ENCODE results near the gene SETD7.

The SETD7 gene

GRCh38 chr4:139547979-139548378 is 8.0 kb downstream of the SETD7 start:
- H3K27ac ChIP-seq (ENCODE audit: low read depth, low read length), result no peak overlapping the region
- no peaks in the 10 kb centered on the region for H3K9me3 ChIP-seq (ENCODE audit: control insufficient read depth, insufficient read depth, low read depth, low read length)
- peaks cover 32% of the 10 kb centered on the region for H3K4me1 ChIP-seq (ENCODE audit: control insufficient read depth, insufficient read depth, low read length)
- H3K9ac ChIP-seq (ENCODE audit: low read length), result no peak overlapping the region
- H3K4me3 ChIP-seq (ENCODE audit: low read depth, low read length), result no peak overlapping the region
- peaks cover 15% of the 10 kb centered on the region; the same call in 1 of the 2 replicates for H3K36me3 ChIP-seq (ENCODE audit: control insufficient read depth, insufficient read depth, low read length)
- no peaks in the 10 kb centered on the region for H3K27me3 ChIP-seq (ENCODE audit: control insufficient read depth, insufficient read depth, low read length)

DNA sequence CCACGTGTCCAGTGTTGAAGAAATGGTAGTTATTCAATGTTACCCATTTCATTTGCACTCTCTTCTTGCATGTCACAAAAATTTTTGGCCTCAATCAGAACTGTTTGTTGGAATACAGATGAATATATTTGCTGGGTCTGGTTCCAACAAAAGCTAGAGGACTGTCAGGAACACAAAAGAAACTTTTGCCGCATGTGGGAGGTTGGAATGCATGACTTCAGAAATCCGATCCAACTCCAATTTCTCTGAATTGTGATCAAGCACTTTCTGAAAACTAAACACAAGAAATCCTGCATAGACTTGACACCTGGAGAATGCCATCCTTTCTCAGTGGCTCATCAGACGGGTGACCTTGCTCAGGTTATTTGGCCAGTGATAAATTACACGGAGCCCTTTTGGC is 15.4 kb downstream of the SETD7 start:
- no peaks in the 10 kb centered on the region for H3K27me3 ChIP-seq (ENCODE audit: control insufficient read depth, insufficient read depth, low read length)
- no peak overlapping the region for H3K9ac ChIP-seq (ENCODE audit: low read length)
- no peak overlapping the region for H3K4me3 ChIP-seq (ENCODE audit: low read depth, low read length)
- H3K27ac ChIP-seq (ENCODE audit: low read depth, low read length), result no peak overlapping the region
- H3K9me3 ChIP-seq (ENCODE audit: control insufficient read depth, insufficient read depth, low read depth, low read length), result no peaks in the 10 kb centered on the region
- H3K4me1 ChIP-seq (ENCODE audit: control insufficient read depth, insufficient read depth, low read length), result peaks cover 7% of the 10 kb centered on the region; the same call in 1 of the 2 replicates
- H3K36me3 ChIP-seq (ENCODE audit: control insufficient read depth, insufficient read depth, low read length), result peaks cover 13% of the 10 kb centered on the region; the same call in 1 of the 2 replicates

DNA sequence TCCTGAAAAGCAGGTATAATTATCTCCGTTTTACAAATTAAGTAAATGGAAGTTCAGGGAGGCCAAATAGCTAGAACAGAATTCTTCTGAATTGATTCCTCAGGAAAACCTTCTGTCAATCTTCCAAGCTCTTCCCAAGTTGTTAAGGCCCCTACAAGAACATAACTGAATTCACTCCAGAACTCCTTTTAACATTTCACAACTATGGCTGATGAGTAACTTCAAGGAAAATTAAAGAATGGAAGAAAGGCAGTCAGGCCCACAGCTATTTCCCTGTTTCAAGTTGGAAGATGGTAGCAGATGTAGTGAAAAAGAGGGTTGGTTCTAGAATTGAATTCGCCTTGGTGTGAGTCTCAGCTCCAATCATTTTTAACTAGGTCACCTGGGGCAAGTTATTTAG is 15.9 kb downstream of the SETD7 start:
- Histone ChIP-seq H3K4me1 (ENCODE audit: control insufficient read depth, insufficient read depth, low read length) (peaks cover 7% of the 10 kb centered on the region; the same call in 1 of the 2 replicates), H3K27ac (ENCODE audit: low read depth, low read length) (no peak overlapping the region), H3K9me3 (ENCODE audit: control insufficient read depth, insufficient read depth, low read depth, low read length) (no peaks in the 10 kb centered on the region), H3K36me3 (ENCODE audit: control insufficient read depth, insufficient read depth, low read length) (peaks cover 13% of the 10 kb centered on the region; the same call in 1 of the 2 replicates), H3K4me3 (ENCODE audit: low read depth, low read length) (no peak overlapping the region), H3K27me3 (ENCODE audit: control insufficient read depth, insufficient read depth, low read length) (no peaks in the 10 kb centered on the region), H3K9ac (ENCODE audit: low read length) (no peak overlapping the region)

- H3K27me3 ChIP-seq (ENCODE audit: control insufficient read depth, insufficient read depth, low read length), result no peaks in the 10 kb centered on the region
- H3K27ac ChIP-seq (ENCODE audit: low read depth, low read length), result no peak overlapping the region
- H3K9ac ChIP-seq (ENCODE audit: low read length), result no peak overlapping the region
- no peaks in the 10 kb centered on the region for H3K4me1 ChIP-seq (ENCODE audit: control insufficient read depth, insufficient read depth, low read length)
- H3K4me3 ChIP-seq (ENCODE audit: low read depth, low read length), result no peak overlapping the region
- H3K9me3 ChIP-seq (ENCODE audit: control insufficient read depth, insufficient read depth, low read depth, low read length), result no peaks in the 10 kb centered on the region
- H3K36me3 ChIP-seq (ENCODE audit: control insufficient read depth, insufficient read depth, low read length), result peaks cover 10% of the 10 kb centered on the region; the same call in 1 of the 2 replicates
Measured at GRCh38 chr4:139537292-139537691, 18.7 kb downstream of the SETD7 start.

- Histone ChIP-seq H3K36me3 (ENCODE audit: control insufficient read depth, insufficient read depth, low read length) (peaks cover 10% of the 10 kb centered on the region; the same call in 1 of the 2 replicates), H3K27me3 (ENCODE audit: control insufficient read depth, insufficient read depth, low read length) (no peaks in the 10 kb centered on the region), H3K4me1 (ENCODE audit: control insufficient read depth, insufficient read depth, low read length) (no peaks in the 10 kb centered on the region), H3K4me3 (ENCODE audit: low read depth, low read length) (no peak overlapping the region), H3K27ac (ENCODE audit: low read depth, low read length) (no peak overlapping the region), H3K9me3 (ENCODE audit: control insufficient read depth, insufficient read depth, low read depth, low read length) (no peaks in the 10 kb centered on the region), H3K9ac (ENCODE audit: low read length) (no peak overlapping the region)
Measured at GRCh38 chr4:139535871-139536234, 20.2 kb downstream of the SETD7 start.

DNA sequence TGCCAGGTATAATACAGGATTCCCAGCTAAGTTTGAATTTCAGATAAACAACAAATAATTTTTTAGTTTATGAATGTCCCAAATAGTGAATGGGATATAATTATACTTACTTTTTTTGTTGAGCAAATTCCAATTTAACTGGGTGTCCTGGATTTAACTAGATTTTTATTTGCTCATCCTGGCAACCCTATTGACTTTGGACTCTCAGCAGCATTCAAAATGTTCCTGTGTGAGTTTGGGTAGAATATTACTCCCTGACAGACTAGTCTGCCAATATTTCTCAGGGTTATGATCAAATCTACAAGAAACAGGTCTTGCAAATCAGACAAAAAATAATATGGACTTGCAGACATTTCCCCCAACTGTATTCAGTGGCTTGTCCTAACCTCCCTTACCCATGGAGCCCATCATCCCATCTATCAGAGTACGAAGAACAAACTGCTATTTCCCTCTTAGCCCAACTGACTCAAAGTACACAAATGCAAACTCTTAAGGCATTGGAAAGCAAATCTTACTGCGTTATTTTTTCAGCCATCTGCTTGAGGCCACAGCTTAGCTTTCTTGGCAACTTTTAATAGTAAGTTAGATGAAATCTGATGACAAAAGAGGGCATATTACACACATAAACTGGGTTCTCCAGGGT is 20.7 kb downstream of the SETD7 start:
- H3K36me3 ChIP-seq (ENCODE audit: control insufficient read depth, insufficient read depth, low read length), result peaks cover 9% of the 10 kb centered on the region; the same call in 1 of the 2 replicates
- no peaks in the 10 kb centered on the region for H3K27me3 ChIP-seq (ENCODE audit: control insufficient read depth, insufficient read depth, low read length)

DNA sequence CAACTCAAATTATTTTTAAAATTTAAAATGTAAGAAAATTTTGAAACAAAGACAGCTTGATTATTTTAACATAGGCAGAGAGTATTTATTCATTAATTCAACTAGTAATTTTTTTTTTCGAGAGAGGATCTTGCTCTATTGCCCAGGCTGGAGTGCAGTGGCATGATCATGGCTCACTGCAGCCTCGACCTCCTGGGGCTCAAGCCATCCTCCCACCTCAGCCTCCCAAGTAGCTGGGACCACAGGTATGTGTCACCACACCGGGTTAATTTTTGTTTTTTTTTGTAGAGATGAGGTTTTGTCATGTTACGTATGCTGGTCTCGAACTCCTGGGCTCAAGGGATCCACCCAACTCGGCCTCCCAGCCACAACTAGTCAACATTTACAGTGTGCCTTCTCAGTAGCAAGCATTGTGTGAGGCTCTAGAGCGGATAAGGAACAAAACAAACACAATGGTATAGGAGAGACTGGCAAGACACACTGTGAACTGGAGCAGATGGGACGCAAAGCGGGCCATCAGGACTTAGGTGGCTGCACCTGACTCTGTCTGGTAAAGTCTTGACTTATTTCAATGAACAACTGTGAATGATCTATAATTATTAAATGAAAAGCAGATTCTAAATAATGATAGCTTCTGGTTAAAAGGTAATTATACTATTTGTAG is 21.6 kb downstream of the SETD7 start:
- Histone ChIP-seq H3K27me3 (ENCODE audit: control insufficient read depth, insufficient read depth, low read length) (no peaks in the 10 kb centered on the region), H3K9me3 (ENCODE audit: control insufficient read depth, insufficient read depth, low read depth, low read length) (no peaks in the 10 kb centered on the region), H3K36me3 (ENCODE audit: control insufficient read depth, insufficient read depth, low read length) (peaks cover 5% of the 10 kb centered on the region; the same call in 1 of the 2 replicates), H3K4me1 (ENCODE audit: control insufficient read depth, insufficient read depth, low read length) (no peaks in the 10 kb centered on the region), H3K9ac (ENCODE audit: low read length) (no peak overlapping the region), H3K4me3 (ENCODE audit: low read depth, low read length) (no peak overlapping the region), H3K27ac (ENCODE audit: low read depth, low read length) (no peak overlapping the region)

More for the DNA sequence above, 20.7 kb downstream of the SETD7 start:
- Histone ChIP-seq H3K4me3 (ENCODE audit: low read depth, low read length) (no peak overlapping the region), H3K9me3 (ENCODE audit: control insufficient read depth, insufficient read depth, low read depth, low read length) (no peaks in the 10 kb centered on the region), H3K27ac (ENCODE audit: low read depth, low read length) (no peak overlapping the region), H3K4me1 (ENCODE audit: control insufficient read depth, insufficient read depth, low read length) (no peaks in the 10 kb centered on the region), H3K9ac (ENCODE audit: low read length) (no peak overlapping the region)

DNA sequence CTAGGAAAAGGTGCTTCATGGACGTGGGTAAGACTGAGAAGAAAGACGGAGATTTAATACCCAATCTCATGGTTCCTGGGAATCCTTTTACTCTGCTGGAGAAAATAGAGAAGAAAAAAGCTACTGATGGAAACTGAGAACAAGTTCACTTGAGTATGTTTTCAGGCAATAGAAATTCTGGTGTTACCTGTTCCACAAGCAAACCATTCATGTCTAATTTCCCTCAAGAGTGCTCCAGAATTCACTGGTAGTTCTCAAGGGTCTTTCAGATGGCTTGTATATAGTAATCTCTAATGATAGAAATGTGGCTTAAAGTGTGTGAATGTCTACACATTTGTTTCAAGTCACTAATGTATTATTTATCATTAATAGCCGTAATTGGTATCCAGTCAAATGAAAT is 22.5 kb downstream of the SETD7 start:
- no peak overlapping the region for H3K27ac ChIP-seq (ENCODE audit: low read depth, low read length)
- H3K9ac ChIP-seq (ENCODE audit: low read length), result no peak overlapping the region
- H3K27me3 ChIP-seq (ENCODE audit: control insufficient read depth, insufficient read depth, low read length), result no peaks in the 10 kb centered on the region
- peaks cover 10% of the 10 kb centered on the region; the same call in 1 of the 2 replicates for H3K36me3 ChIP-seq (ENCODE audit: control insufficient read depth, insufficient read depth, low read length)
- H3K4me3 ChIP-seq (ENCODE audit: low read depth, low read length), result no peak overlapping the region
- no peaks in the 10 kb centered on the region for H3K9me3 ChIP-seq (ENCODE audit: control insufficient read depth, insufficient read depth, low read depth, low read length)
- H3K4me1 ChIP-seq (ENCODE audit: control insufficient read depth, insufficient read depth, low read length), result no peaks in the 10 kb centered on the region

DNA sequence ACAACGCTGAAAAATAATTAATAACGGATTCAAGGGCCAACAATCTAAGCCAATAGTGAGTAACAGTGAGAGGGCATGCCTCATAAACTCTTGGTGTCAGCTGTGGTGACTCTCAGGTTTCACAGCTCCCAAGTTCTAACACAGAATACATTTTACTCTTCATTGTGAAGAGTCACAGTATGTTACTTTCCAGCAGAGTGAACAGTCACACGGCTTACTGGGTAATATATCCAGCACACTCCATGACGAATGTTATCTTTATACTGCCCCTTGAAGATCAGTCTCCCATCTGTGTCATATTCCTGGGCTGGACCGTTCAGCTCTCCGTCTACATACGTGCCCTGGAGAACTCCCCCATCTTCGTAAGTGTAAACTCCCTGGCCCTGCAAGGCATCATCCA is 23.1 kb downstream of the SETD7 start:
- H3K36me3 ChIP-seq (ENCODE audit: control insufficient read depth, insufficient read depth, low read length), result peaks cover 15% of the 10 kb centered on the region; the same call in 1 of the 2 replicates
- H3K4me3 ChIP-seq (ENCODE audit: low read depth, low read length), result no peak overlapping the region
- no peak overlapping the region for H3K9ac ChIP-seq (ENCODE audit: low read length)
- no peaks in the 10 kb centered on the region for H3K4me1 ChIP-seq (ENCODE audit: control insufficient read depth, insufficient read depth, low read length)
- H3K27ac ChIP-seq (ENCODE audit: low read depth, low read length), result no peak overlapping the region
- no peaks in the 10 kb centered on the region for H3K9me3 ChIP-seq (ENCODE audit: control insufficient read depth, insufficient read depth, low read depth, low read length)
- no peaks in the 10 kb centered on the region for H3K27me3 ChIP-seq (ENCODE audit: control insufficient read depth, insufficient read depth, low read length)

DNA sequence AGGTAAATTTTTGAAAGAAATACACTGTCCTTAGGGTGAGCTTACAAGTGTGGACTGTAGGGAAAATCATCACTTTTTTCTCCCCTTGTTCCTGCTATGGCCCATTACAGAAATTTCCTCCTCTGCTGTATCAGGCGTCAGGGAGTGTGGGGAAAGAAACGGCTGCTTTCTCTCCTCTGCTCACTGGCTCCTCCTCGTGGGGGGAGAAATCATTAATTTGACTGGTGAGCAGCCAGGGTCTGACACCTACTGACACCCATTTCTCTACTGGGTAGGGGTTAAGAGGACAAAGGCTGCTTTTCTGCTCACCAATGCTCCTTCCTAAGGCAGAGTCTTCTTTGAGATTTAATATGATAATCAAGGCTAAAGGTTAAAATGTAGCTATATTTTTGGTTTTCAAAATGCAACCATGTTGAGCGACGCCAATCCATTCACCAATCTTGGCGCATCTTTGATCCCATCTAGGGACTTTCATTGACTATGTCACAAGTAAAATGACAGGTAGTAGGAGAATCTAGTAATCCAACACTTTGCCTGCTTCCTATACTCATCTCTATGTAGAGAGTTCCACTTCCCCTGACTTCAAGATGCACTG is 25.1 kb downstream of the SETD7 start:
- H3K9ac ChIP-seq (ENCODE audit: low read length), result no peak overlapping the region
- H3K4me1 ChIP-seq (ENCODE audit: control insufficient read depth, insufficient read depth, low read length), result no peaks in the 10 kb centered on the region
- H3K4me3 ChIP-seq (ENCODE audit: low read depth, low read length), result no peak overlapping the region
- no peaks in the 10 kb centered on the region for H3K9me3 ChIP-seq (ENCODE audit: control insufficient read depth, insufficient read depth, low read depth, low read length)
- no peak overlapping the region for H3K27ac ChIP-seq (ENCODE audit: low read depth, low read length)
- H3K36me3 ChIP-seq (ENCODE audit: control insufficient read depth, insufficient read depth, low read length), result peaks cover 15% of the 10 kb centered on the region; the same call in 1 of the 2 replicates
- H3K27me3 ChIP-seq (ENCODE audit: control insufficient read depth, insufficient read depth, low read length), result no peaks in the 10 kb centered on the region

- Histone ChIP-seq H3K36me3 (ENCODE audit: control insufficient read depth, insufficient read depth, low read length) (peaks cover 24% of the 10 kb centered on the region; the same call in 1 of the 2 replicates), H3K9me3 (ENCODE audit: control insufficient read depth, insufficient read depth, low read depth, low read length) (no peaks in the 10 kb centered on the region), H3K27me3 (ENCODE audit: control insufficient read depth, insufficient read depth, low read length) (no peaks in the 10 kb centered on the region), H3K9ac (ENCODE audit: low read length) (no peak overlapping the region), H3K4me3 (ENCODE audit: low read depth, low read length) (no peak overlapping the region), H3K27ac (ENCODE audit: low read depth, low read length) (no peak overlapping the region), H3K4me1 (ENCODE audit: control insufficient read depth, insufficient read depth, low read length) (no peaks in the 10 kb centered on the region)
Measured at GRCh38 chr4:139528377-139529005, 27.5 kb downstream of the SETD7 start.

Measured in HUES6 (cell line).